ENCODE data around the gene TRMT61A.

TRMT61A gene

DNA sequence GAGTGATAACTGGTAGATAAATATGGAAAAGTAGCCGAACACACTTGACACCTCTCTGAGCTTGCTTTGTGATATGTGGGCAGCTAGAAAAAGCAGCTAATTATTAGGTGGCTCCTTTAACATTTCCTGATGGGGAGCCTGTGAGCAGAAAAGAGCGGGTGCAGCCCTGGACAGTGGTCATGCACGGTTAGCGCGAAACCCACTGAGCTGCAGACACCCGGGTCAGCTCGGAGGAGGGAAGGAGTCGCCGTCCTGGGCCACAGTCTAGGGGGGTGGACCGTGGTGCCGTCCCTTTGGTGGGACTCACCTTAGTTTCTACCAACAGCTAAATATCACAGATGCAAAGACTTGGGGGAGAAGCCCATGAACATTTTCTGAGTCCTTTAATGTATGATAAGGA is 40.4 kb downstream of the TRMT61A start:
- no peak for DNase-seq

GRCh38 chr14:103574104-103574503 is 45.1 kb downstream of the TRMT61A start:
- DNase-seq: no peak

- DNase-seq: no peak
Observed at GRCh38 chr14:103574707-103575285, 45.8 kb downstream of the TRMT61A start.

GRCh38 chr14:103576371-103577024 is 47.5 kb downstream of the TRMT61A start:
- DNase-seq: no peak

DNA sequence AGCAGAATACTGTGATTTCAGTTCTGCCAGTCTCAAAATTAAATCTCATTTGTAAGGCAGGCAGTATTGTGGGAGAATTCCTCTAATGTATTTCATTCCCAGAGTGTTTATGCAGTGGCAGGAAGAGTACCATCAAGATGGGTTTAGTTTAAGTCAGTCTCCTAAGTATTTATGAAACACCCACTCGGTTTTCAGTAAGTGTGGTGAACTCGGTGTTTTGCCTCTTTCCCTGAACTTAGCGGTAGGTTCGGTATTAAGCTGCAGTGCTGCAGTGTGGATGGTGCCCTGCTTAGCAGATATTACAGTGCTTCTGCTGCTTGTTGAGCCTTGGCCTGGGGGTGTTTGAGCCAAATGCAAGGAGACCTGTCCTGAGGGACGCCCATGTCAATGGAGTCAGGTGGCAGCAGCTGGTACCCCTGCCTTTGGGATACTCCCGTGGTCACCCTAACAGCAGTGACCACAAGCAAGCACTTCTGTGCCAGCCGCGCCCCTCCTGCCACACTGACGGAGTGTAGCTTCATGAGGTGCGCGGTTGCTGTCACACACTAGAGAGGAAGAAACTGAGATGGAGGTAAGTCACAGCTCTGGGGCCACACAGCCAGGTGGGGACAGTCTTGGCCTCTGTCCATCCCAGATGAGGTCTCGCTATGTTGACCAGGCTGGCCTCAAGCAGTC is 49.5 kb downstream of the TRMT61A start:
- DNase-seq: no peak

DNA sequence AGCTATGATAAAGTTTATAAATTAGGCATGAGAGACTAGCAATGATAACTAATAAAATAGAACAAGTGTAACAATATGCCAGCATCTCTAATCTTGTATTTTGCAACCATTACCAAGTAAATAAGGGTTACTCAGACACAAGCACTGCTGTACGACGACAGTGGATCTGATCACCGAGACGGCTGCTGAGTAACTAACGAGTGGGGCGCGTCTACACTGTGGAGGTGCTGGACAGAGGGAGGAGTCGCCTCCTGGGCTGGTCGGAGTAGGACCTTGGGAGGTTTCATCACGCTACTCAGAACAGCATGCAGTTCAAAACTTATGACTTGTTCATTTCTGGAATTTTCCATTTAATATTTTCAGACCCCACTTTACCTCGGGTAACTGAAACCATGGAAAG is 52.2 kb downstream of the TRMT61A start:
- DNase-seq: no peak

DNA sequence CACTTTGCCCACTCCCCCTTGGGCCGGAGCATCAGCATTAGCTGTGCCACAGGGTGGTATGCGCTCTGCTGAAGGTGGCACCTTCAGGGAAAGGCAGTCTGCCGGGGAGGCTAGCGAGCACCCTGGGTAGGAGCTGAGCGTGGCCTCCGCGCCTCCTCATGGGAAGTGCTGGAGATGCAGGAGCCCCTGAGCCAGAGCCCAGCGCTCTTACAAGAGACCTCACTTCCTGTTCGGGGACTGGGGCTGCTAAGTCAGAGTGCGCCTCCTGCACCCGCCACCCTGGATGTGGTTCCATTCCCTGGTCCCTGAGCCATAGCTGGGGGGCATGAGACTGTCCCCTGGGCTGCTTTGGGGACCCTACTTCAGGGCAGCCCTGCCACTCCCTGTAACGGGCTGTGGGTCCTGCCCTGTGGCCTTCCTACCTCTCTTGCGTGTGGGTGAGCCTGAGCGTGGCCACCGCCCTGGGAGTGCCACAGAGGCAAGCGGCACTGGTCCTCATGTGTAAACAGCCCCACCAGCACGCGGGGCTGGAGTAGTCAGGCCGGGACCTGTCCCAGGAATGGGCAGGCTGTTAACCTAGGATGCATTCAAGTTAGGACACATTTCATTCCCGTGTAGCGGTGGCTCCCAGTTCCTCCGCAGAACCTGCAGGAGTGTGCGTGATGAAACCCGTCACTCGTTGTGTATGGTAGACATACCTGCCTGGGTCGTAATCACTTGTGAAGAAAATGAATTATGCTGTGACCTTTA is 53.1 kb downstream of the TRMT61A start:
- no peak for DNase-seq

GRCh38 chr14:103584326-103584915 is 55.4 kb downstream of the TRMT61A start:
- no peak for DNase-seq

Measured in NCI-H2107 (cell line).